Measurements from ENCODE around the gene RNF44.
"Not testable (repeated sequence)": the region's sequence is repeated elsewhere in the genome, so short reads cannot be mapped to it uniquely, and the experiment has no call there.

The RNF44 gene

DNA sequence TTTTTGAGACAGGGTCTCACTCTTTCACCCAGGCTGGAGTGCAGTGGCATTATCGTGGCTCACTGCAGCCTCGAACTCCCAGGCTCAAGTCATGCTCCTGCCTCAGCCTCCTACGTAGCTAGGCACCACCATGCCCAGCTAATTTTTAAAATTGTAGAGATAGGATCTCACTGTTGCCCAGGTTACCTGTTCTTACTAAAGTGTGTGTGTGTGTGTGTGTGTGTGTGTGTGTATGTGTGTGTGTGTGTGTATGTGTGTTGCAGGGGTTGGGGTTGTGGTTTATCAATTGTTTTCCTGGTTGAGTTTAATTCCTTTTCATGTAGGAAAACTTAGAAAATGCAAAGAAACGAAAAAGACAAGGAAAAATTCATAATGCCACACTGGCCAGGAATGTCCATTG lies 21.8 kb downstream of the RNF44 start:
- no peak for DNase-seq

DNA sequence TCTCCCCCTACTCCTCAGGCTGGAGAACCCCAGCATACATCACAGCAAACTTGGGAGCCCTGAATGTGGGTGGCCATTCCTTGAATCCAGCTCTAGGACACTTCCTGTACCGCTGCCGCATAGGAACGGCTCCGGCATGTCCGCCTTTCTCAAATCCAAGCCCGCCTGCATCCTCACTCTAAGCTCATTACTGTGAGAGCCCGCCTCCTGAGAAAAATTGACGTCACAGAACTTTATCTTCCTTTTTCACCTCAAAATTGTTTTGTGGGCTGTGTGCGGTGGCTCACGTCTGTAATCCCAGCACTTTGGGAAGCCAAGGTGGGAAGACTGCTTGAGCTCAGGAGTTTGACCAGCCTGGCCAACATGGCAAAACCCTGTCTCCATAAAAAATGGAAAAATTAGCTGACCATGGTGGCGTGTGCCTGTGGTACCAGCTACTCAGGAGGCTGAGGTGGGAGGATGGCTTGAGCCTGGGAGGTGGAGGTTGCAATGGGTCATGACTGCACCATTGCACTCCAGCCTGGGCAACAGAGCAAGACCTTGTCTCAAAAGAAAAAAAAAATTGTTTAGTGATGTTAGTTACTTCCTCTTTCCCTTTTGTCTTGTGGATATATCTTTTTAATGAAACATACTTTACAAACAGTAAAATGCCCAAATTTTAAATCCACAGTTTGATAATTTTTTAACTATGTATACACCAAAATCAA lies 22.8 kb downstream of the RNF44 start:
- DNase-seq = no peak

DNA sequence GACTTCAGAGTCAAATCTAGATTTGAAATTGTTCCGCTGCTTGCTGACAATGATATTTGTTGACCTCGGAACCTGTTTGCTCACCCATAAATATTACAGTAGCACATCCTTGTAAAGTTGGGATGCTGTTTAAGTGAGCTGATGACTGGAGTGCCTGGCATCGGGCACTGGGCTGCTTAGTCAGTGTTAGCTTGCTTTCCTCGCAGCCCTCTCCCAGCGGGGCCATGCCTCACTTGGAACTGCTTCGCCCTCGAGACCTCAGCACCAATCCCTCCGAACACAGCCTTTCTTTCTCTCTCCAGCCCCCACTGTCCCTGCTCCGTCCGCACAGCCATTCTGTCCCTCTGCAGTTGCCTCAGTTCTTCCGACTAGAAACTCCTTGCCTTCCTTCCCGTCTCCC lies 23.4 kb downstream of the RNF44 start:
- no peak for DNase-seq

DNA sequence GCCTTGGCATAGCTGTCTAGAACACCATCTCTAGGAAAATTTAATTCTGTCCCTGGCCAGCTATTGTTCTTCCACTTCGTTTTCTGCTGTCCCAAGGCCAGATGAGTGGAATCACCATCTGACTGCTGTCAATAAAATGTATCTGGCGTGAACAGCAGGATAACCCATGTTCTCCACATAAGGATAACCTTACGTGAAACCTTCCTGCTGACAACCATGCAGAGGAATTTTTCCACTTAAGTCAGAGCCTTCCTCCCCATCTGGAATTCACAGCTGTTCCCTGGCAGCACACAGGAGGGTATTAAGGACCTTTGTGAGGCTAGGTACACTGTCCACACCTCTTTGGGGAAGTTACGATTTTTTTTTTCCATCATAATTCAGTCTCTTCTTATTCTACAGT lies 28.6 kb downstream of the RNF44 start:
- no peak for DNase-seq

DNA sequence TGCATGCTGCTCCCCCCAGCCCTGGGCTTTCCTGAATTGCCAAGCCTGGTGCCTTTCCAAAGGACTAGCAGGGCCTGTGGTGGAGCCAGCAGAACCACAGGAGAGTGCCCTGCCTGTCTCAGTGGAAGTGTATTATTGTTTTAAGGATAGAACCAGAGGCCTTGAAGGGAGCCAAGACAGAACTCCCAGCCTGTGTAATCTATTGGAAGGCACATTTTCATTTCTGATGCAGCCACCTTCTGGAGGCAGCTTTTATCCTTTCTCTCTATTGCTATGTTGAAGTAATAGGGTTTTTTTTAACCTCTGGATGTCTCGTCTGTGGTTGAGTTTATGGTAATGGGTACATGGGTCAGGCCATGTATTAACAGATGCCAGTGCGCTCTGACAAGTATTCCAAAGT lies 29.3 kb downstream of the RNF44 start:
- no peak for DNase-seq

DNA sequence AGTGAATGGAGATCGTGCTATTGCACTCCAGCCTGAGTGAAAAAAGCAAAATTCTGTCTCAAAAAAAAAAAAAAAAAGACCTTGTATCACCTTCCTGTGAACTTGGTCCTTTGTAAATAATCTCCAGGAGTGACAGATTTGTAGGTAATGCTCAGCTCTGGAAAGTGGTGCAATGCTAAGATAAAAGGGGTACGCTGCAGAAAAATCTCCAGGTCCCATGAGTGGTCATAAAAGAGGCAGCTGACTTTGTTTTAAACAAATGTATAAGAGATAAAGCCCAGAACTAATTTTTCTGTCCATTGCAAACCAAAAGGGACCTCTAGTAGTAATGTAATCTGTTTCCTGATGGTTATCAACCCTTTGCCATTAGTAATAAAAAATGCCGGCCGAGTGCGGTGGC lies 33.7 kb downstream of the RNF44 start:
- DNase-seq = no peak

DNA sequence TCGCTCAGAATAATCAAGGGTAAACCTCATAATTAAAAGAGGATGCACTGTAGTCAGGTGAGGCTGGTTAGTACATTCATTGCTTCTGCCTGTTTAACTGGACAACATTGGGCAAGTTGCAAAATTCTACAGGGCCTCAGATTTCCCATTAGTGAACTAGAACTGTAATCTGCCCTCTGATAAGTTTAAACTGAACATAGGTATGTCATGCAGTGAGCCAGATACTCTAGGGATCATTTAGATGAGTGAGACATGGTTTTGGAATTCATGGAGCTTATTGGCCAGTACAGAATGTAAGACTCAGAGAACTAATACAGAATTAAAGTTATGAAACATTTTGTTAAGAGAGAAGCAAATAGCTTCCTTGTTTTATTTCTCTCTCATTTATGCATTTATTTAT lies 35.9 kb downstream of the RNF44 start:
- no peak for DNase-seq

DNA sequence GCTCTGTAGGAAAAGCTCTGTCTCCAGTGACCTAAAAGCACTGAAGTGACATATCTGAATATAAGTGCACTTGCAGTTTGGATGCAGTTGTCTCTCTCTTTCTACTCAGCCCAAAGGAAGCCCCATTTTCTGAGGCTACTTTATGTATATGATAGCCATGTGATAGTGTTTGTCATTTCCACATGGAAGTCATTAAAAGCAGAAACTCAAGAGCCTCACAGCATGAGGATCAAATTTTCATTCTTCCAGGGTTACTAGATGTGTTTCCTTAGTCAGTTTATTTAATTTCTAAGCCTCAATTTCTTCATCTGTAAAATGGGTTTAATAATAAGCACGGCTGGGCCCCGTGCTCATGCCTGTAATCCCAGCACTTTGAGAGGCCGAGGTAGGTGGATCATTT lies 36.7 kb downstream of the RNF44 start:
- no peak for DNase-seq

DNA sequence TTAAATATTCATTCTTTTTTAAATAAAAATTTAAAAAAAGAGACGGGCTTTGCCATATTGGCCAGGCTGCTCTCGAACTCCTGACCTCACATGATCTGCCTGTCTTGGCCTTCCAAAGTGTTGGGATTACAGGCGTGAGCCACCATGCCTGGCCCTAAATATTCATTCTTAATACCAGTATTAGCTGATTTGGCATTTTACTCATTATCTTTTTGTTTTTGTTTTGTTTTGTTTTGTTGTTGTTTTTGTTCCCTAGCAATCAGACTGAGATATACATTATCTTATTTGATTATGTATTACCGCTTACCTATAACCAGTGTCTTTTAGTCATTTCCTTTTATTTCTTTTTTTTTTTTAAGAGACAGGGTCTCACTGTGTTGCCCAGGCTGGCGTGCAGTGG lies 37.9 kb downstream of the RNF44 start:
- no peak for DNase-seq

DNA sequence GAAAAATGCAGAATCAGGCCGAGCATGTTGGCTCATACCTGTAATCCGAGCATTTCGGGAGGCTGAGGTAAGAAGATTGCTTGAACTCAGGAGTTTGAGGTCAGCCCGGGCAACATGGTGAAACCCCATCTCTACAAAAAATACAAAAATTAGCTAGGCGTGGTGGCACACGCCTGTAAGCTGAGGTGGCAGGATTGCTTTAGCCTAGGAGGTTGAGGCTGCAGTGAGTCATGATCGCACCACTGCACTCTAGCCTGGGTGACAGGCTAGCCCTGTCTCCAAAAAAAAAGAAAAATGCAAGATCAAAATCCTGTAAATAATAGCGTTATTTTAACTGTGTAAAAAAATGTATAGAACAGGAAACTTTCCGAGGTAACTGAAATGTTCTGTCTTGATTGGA lies 39.4 kb downstream of the RNF44 start:
- DNase-seq = no peak

DNA sequence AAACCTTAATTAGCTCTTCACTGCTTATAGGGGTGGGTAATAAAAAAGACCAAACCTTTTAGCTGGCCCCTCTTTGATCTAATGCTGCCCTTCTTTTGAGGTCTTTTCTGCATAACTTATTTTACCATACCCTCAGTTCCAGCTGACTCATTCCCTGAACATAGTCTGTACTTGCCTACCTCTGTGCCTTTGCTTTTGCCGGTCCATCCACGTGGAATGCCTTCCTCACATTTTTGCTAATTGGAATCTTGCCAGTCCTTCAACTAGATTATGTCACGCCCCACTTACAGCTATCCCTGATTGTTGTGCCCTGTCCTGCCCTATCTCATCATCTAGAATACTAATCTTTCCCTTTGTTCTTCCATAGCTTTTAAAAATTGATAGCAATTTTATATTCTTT lies 44.8 kb downstream of the RNF44 start:
- no peak for DNase-seq

DNA sequence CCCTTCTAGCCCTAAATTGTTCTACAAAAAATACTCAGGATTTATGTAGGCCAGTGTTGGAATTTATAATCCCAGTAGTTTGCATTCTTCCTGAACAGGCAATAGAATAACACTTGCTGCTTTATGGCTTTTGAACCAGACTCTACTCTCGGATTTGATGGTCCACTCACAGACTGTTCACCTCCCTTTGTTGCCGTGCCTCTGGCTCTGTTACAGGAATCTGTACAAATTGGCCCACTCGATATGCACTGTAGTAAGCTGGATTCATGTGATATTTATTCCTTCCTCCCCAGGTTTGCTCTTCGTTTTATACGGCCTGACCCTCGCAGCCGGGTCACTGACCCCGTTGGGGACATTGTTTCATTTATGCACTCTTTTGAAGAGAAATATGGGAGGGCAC lies 45.3 kb downstream of the RNF44 start:
- no peak for DNase-seq

DNA sequence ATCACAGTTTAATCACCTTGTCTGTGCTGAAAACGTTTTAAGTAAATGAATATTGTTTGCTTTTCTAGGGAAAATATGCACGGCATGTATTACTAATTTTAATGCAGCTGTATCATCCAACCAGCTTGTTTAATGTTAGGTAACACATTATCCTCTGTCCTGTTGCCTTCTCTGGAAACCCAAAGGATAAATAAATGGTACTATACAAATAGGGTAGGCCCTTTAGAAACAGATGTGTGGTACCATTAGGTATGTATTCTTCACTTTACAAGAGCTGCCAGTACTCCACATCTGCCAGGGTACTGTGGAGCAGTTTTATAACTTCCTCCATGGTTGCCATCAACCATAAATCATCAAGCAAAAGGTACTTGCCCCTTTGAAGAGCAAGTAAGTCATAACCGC lies 46.1 kb downstream of the RNF44 start:
- no peak for DNase-seq

DNA sequence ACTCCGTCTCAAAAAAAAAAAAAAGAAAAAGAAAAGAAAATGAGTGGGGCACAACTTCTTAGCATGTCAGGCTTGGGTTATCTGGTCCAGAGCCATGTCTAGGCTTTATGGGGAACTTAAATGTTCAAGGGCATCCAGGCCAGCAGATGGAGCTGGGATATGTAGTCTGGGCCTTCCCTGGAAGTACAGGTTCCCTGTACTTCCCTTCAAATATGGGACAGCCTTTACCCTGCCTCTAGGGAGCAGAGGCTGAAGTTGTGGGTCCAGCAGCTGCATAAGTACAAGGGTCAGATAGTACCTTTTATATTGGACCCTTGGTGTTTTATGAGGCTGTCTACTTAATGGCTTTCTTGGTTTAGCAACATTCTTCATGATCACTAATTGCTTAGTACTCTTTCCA lies 46.9 kb downstream of the RNF44 start:
- no peak for DNase-seq

DNA sequence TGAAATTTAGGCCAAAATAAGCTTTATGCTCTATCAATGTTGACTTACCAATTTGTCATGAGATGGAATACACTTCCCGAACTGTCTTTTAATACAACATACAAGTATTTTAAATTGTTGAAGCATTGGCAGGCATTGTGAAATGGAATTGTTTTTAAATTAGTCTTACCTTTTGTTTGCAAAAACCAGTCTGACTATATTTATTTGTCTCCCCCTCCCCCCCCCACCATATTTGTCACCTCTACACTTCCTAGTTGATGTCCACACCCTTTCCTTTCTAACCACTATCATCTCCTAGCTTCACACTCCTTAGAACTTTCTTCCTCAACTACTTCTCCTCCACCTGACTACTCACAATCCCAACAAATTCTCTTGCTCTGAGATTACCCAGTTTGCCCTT lies 48.1 kb downstream of the RNF44 start:
- DNase-seq = no peak

DNA sequence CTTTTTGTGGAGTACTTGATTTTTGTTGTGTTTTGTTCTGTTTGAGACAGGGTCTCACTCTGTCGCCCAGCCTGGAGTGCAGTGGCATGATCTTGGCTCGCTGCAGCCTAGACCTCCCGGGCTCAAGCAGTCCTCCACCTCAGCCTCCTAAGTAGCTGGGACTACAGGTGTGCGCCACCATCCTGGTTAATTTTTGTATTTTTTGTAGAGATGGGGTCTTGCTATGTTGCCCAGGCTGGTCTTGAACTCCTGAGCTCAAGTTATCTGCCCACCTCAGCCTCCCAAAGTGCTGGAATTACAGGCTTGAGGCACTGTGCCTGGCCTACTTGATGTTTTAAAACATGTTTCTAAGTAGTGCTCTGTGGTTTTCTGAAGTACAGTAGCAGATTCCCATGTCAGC lies 50.0 kb downstream of the RNF44 start:
- not testable (repeated sequence) for DNase-seq

DNA sequence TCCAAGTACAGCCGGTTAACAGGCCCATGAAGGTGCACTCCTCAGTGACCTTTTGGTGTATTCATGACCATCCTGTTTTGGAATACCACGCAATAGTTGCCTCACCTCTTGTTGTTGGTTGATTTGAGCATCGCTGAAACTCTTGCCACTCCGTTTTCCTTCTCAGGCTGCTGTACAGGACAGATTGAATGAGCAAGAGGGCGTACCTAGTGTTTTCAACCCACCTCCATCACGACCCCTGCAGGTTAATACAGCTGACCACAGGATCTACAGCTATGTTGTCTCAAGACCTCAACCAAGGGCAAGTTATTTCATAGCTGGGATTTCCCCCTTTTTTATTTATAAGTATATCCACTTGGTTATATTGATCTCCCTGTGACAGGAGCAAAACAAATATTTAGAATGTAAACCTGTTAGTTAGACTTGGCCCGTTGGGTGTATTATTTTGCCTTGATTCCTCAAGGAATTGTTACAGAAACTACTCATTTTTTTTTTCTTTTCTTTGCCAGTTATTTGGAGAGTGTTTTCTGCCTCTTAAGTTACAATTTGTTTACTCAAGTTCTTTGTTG lies 50.9 kb downstream of the RNF44 start:
- DNase-seq = no peak

DNA sequence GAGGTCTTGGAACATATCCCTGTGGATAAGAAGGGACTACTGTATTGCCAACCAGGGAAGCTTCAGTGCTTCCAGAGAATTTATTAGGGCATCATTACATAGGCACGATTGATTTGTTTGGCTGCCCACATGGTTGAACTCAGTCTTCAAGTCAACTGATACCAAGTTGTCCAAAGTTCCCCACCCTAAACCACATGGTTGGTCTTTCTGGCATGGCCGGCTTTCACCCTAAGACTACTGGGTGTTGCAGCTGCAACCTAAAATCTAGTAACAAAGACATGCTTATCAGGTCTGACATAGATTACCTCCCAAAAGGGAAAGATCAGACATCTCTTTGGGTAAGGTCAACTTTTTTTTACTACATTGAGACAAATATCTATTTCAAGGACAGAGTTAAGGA lies 52.0 kb downstream of the RNF44 start:
- DNase-seq = no peak

DNA sequence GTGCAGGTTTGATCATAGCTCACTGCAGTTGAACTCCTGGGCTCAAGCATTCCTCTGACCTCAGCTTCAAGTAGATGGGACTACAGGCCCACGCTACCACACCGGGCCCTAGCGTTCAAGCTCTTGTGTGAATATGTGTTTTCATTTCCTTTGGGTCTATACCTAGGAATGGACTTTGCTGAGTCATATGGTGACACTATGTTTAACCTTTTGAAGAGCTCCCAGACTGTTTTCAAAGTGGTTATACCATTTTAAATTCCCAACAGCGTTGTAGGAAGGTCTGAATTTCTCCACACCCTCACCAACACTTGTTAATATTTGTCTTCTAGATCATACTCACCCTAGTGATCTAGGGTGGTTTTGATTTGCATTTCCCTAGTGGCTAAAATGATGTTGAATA lies 55.5 kb downstream of the RNF44 start:
- DNase-seq = no peak
